ENCODE results near the gene SLC1A6.

The SLC1A6 gene

DNA sequence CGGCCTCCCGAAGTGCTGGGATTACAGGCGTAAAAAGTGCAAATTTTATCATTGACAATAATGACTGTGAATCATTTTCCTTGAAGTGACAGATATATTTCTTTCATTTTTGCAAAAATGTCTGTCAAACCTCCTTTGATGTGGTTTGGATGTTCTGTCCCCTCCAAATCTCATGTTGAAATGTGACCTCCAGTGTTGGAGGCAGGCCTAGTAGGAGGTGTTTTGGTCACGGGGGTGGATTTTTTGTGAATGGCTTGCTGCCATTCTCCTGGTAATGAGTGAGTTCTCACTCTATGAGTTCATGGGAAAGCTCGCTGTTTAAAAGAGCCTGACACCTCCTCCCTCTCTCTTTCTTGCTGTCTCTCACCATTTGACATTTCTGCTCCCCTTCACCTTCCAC, 5.5 kb upstream of the SLC1A6 start:
- no CpG with 5 or more reads among the region's 5 CpGs for WGBS (ENCODE audit: extremely low coverage, insufficient coverage, insufficient read length)
- Histone ChIP-seq H2BK5ac (ENCODE audit: low read depth, low read length, poor library complexity) (no peak overlapping the region), H3K4me3 (ENCODE audit: low read depth, low read length) (no peak overlapping the region), H3K27ac (ENCODE audit: low read depth, low read length) (no peak overlapping the region), H3K9ac (ENCODE audit: low read length) (no peak overlapping the region), H2BK12ac (ENCODE audit: low read length) (no peak overlapping the region), H3K23ac (ENCODE audit: low read length) (no peak overlapping the region), H2AFZ (ENCODE audit: insufficient read depth, low read length, poor library complexity) (no peak overlapping the region), H4K12ac (ENCODE audit: low read depth, low read length) (no peak overlapping the region), H3K9me3 (ENCODE audit: insufficient read depth, low read depth, low read length) (no peaks in the 10 kb centered on the region), H2BK120ac (ENCODE audit: insufficient read depth, low read length, poor library complexity) (no peak overlapping the region), H3K18ac (ENCODE audit: low read length) (no peak overlapping the region), H3K79me2 (ENCODE audit: control insufficient read depth, insufficient read depth, low read length, poor library complexity) (no peaks in the 10 kb centered on the region), H3K36me3 (ENCODE audit: control insufficient read depth in 1 of 2, insufficient read depth in 2 of 2, low read length in 2 of 2) (no peaks in the 10 kb centered on the region), H3K79me1 (ENCODE audit: low read length) (no peaks in the 10 kb centered on the region), H4K8ac (ENCODE audit: low read depth, low read length) (no peak overlapping the region), H3K4ac (ENCODE audit: low read depth, low read length) (no peak overlapping the region), H3K4me1 (ENCODE audit: control insufficient read depth in 1 of 2, insufficient read depth in 2 of 2, low read length in 2 of 2) (peaks cover 0 to under 1% of the 10 kb centered on the region in 2 experiments), H3K14ac (ENCODE audit: low read length) (no peak overlapping the region), H4K91ac (ENCODE audit: low read depth, low read length) (no peak overlapping the region), H2AK5ac (ENCODE audit: low read length) (no peak overlapping the region), H3K4me2 (ENCODE audit: low read length) (no peak overlapping the region), H3K27me3 (ENCODE audit: insufficient read depth, low read length) (peaks cover 7% of the 10 kb centered on the region)
- DNase-seq = no peak

DNA sequence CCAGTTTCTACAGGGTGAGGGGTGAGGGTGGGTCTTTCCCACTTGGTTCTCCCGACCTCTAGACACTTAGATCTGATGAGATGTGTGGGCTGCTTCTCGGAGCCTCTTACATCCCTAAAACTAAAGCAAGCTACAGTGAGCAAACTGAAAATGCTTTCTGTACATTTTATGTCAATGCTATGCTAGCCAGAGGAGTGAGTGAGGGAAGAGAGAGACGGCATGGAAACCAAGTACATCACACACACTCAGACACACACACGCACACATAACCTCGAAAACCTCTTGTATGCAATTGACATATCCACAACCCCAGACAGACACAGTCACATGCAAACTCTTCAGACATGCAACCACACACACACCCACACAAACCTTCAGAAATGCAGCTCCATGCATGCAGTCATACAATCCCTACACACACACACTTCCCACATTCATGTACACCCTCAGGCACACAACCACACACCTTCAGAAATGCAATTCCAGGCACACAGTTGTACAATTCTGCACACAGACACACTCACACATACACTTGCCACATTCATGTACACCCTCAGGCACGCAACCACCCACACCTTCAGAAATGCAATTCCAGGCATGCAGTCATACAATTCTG, 1.4 kb downstream of the SLC1A6 start:
- no peak overlapping the region for H3K27ac ChIP-seq (ENCODE audit: low read depth, low read length)
- no peak overlapping the region for H3K23ac ChIP-seq (ENCODE audit: low read length)
- H3K79me1 ChIP-seq (ENCODE audit: low read length) = no peaks in the 10 kb centered on the region
- no peak overlapping the region for H2AK5ac ChIP-seq (ENCODE audit: low read length)
- peaks cover 22% of the 10 kb centered on the region for H3K27me3 ChIP-seq (ENCODE audit: insufficient read depth, low read length)
- WGBS (ENCODE audit: extremely low coverage, insufficient coverage, insufficient read length) = no CpG with 5 or more reads among the region's 6 CpGs
- H4K12ac ChIP-seq (ENCODE audit: low read depth, low read length) = no peak overlapping the region
- no peak overlapping the region for H2BK5ac ChIP-seq (ENCODE audit: low read depth, low read length, poor library complexity)
- peaks cover 0 to 4% of the 10 kb centered on the region in 2 experiments for H3K4me1 ChIP-seq (ENCODE audit: control insufficient read depth in 1 of 2, insufficient read depth in 2 of 2, low read length in 2 of 2)
- H3K79me2 ChIP-seq (ENCODE audit: control insufficient read depth, insufficient read depth, low read length, poor library complexity) = no peaks in the 10 kb centered on the region
- no peak overlapping the region for H4K8ac ChIP-seq (ENCODE audit: low read depth, low read length)
- no peak overlapping the region for H2BK120ac ChIP-seq (ENCODE audit: insufficient read depth, low read length, poor library complexity)
- H4K91ac ChIP-seq (ENCODE audit: low read depth, low read length) = no peak overlapping the region
- H3K9me3 ChIP-seq (ENCODE audit: insufficient read depth, low read depth, low read length) = peaks cover 2% of the 10 kb centered on the region
- H2AFZ ChIP-seq (ENCODE audit: insufficient read depth, low read length, poor library complexity) = no peak overlapping the region
- H3K14ac ChIP-seq (ENCODE audit: low read length) = no peak overlapping the region
- H2BK12ac ChIP-seq (ENCODE audit: low read length) = no peak overlapping the region
- H3K4ac ChIP-seq (ENCODE audit: low read depth, low read length) = no peak overlapping the region
- H3K4me3 ChIP-seq (ENCODE audit: low read depth, low read length) = peak overlapping the region; percentile 29
- DNase-seq = peak in 1 of 2 donors; percentile 41
- H3K9ac ChIP-seq (ENCODE audit: low read length) = no peak overlapping the region
- H3K36me3 ChIP-seq (ENCODE audit: control insufficient read depth in 1 of 2, insufficient read depth in 2 of 2, low read length in 2 of 2) = no peaks in the 10 kb centered on the region
- H3K18ac ChIP-seq (ENCODE audit: low read length) = no peak overlapping the region
- H3K4me2 ChIP-seq (ENCODE audit: low read length) = no peak overlapping the region

DNA sequence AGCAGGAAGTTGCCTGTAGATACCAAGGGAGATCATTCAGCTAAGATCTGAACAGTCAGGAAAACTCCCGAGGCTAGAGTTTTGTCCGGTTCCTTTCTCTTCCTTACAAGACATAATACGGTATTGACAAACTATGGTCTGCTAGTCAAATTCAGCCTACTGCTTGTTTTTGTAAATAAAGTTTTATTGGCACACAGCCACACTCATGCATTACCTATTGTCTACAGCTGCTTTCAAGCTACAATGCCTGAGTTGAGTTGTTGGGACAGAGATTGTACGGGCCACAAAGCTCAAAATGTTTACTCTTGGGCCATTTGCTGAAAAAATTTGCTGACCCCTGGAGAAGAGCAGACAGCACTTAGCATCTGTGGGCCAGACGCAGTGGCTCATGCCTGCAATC, 2.5 kb downstream of the SLC1A6 start:
- no peak overlapping the region for H2BK5ac ChIP-seq (ENCODE audit: low read depth, low read length, poor library complexity)
- no peak overlapping the region for H3K4ac ChIP-seq (ENCODE audit: low read depth, low read length)
- WGBS (ENCODE audit: extremely low coverage, insufficient coverage, insufficient read length) = no CpG with 5 or more reads among the region's 5 CpGs
- H3K79me1 ChIP-seq (ENCODE audit: low read length) = no peaks in the 10 kb centered on the region
- H3K27ac ChIP-seq (ENCODE audit: low read depth, low read length) = no peak overlapping the region
- peaks cover 0 to 4% of the 10 kb centered on the region in 2 experiments for H3K4me1 ChIP-seq (ENCODE audit: control insufficient read depth in 1 of 2, insufficient read depth in 2 of 2, low read length in 2 of 2)
- no peaks in the 10 kb centered on the region for H3K79me2 ChIP-seq (ENCODE audit: control insufficient read depth, insufficient read depth, low read length, poor library complexity)
- no peak overlapping the region for H4K12ac ChIP-seq (ENCODE audit: low read depth, low read length)
- DNase-seq = no peak
- no peak overlapping the region for H2AK5ac ChIP-seq (ENCODE audit: low read length)
- H4K91ac ChIP-seq (ENCODE audit: low read depth, low read length) = no peak overlapping the region
- H3K9ac ChIP-seq (ENCODE audit: low read length) = no peak overlapping the region
- no peak overlapping the region for H2BK120ac ChIP-seq (ENCODE audit: insufficient read depth, low read length, poor library complexity)
- H3K18ac ChIP-seq (ENCODE audit: low read length) = no peak overlapping the region
- H3K23ac ChIP-seq (ENCODE audit: low read length) = no peak overlapping the region
- no peak overlapping the region for H4K8ac ChIP-seq (ENCODE audit: low read depth, low read length)
- no peak overlapping the region for H3K14ac ChIP-seq (ENCODE audit: low read length)
- H3K9me3 ChIP-seq (ENCODE audit: insufficient read depth, low read depth, low read length) = peaks cover 2% of the 10 kb centered on the region
- no peak overlapping the region for H3K4me2 ChIP-seq (ENCODE audit: low read length)
- H2BK12ac ChIP-seq (ENCODE audit: low read length) = no peak overlapping the region
- H3K36me3 ChIP-seq (ENCODE audit: control insufficient read depth in 1 of 2, insufficient read depth in 2 of 2, low read length in 2 of 2) = no peaks in the 10 kb centered on the region
- no peak overlapping the region for H2AFZ ChIP-seq (ENCODE audit: insufficient read depth, low read length, poor library complexity)
- H3K4me3 ChIP-seq (ENCODE audit: low read depth, low read length) = no peak overlapping the region
- peaks cover 22% of the 10 kb centered on the region for H3K27me3 ChIP-seq (ENCODE audit: insufficient read depth, low read length)

DNA sequence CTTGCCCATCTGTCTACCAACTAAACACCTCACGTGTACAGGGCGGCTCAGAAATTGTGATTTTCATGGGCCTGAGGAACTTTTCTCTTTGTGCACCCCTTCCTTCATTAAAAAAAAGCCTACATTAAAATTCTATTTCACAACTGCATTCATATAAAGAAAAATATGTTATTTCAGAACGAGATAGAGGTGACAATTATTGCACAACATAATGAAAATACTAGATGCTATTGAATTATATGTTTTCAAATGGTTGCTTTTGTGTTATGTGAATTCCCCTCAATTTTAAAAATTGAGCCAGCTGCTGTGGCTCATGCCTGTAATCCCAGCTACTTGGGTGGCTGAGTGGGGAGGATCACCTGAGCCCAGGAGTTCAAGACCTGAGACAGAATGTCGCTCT, 5.2 kb downstream of the SLC1A6 start:
- no CpG with 5 or more reads among the region's 4 CpGs for WGBS (ENCODE audit: extremely low coverage, insufficient coverage, insufficient read length)
- no peaks in the 10 kb centered on the region for H3K79me1 ChIP-seq (ENCODE audit: low read length)
- no peaks in the 10 kb centered on the region for H3K36me3 ChIP-seq (ENCODE audit: control insufficient read depth in 1 of 2, insufficient read depth in 2 of 2, low read length in 2 of 2)
- no peak overlapping the region for H3K23ac ChIP-seq (ENCODE audit: low read length)
- H2AFZ ChIP-seq (ENCODE audit: insufficient read depth, low read length, poor library complexity) = no peak overlapping the region
- no peak overlapping the region for H2AK5ac ChIP-seq (ENCODE audit: low read length)
- H3K9me3 ChIP-seq (ENCODE audit: insufficient read depth, low read depth, low read length) = peaks cover 7% of the 10 kb centered on the region
- H2BK120ac ChIP-seq (ENCODE audit: insufficient read depth, low read length, poor library complexity) = no peak overlapping the region
- no peak overlapping the region for H4K12ac ChIP-seq (ENCODE audit: low read depth, low read length)
- no peak overlapping the region for H3K18ac ChIP-seq (ENCODE audit: low read length)
- no peak overlapping the region for H3K14ac ChIP-seq (ENCODE audit: low read length)
- peaks cover 10% of the 10 kb centered on the region for H3K27me3 ChIP-seq (ENCODE audit: insufficient read depth, low read length)
- H2BK5ac ChIP-seq (ENCODE audit: low read depth, low read length, poor library complexity) = no peak overlapping the region
- H2BK12ac ChIP-seq (ENCODE audit: low read length) = no peak overlapping the region
- H3K79me2 ChIP-seq (ENCODE audit: control insufficient read depth, insufficient read depth, low read length, poor library complexity) = no peaks in the 10 kb centered on the region
- H3K4me3 ChIP-seq (ENCODE audit: low read depth, low read length) = no peak overlapping the region
- H3K27ac ChIP-seq (ENCODE audit: low read depth, low read length) = no peak overlapping the region
- no peaks in the 10 kb centered on the region for H3K4me1 ChIP-seq (ENCODE audit: control insufficient read depth in 1 of 2, insufficient read depth in 2 of 2, low read length in 2 of 2)
- H3K4me2 ChIP-seq (ENCODE audit: low read length) = no peak overlapping the region
- H4K91ac ChIP-seq (ENCODE audit: low read depth, low read length) = no peak overlapping the region
- H4K8ac ChIP-seq (ENCODE audit: low read depth, low read length) = no peak overlapping the region
- DNase-seq = no peak
- no peak overlapping the region for H3K9ac ChIP-seq (ENCODE audit: low read length)
- H3K4ac ChIP-seq (ENCODE audit: low read depth, low read length) = no peak overlapping the region

Measured in trophoblast cell (in vitro differentiated cells and primary cell).